Measurements from ENCODE around the gene CLOCK.

DNA sequence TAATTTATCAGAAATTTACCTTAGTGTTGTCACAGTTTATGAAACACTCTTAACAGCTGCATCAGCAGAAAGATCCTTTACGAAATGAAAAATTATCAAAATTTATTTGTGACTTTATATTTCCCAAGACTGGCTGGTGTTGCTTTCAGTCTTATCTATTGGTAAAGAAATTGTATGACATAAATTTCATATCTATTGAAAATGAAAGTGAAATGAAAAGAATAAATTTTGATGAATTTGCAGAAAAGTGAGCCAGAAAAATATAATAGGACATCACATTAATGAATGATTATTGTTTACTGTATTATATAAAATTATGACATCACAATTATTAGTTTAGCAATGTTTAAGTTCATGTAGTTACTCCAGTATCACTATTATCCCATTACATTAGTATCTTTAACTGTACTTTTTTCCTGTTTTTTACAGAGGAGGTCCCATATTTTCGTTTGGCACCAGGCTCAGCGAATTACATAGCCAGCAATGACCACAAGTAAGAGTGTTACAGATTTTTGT lies 164.2 kb downstream of the CLOCK start:
- TF ChIP-seq CTCF (IDR thresholded peaks at IDR 0.05) (no peak), TCF7L2 (IDR thresholded peaks at IDR 0.05; ENCODE audit: low read depth, low read length) (no peak), POLR2AphosphoS5 (IDR thresholded peaks at IDR 0.05; ENCODE audit: low read depth, low read length) (no peak), REST (IDR thresholded peaks at IDR 0.05; ENCODE audit: insufficient read depth in 1 of 2, low read depth in 2 of 2, low read length in 1 of 2) (no peak), SIN3A (IDR thresholded peaks at IDR 0.05; ENCODE audit: borderline replicate concordance, insufficient read depth, low read depth, low read length) (no peak)

All from Panc1 (cell line).